OCI-LY7 (cell line): ENCODE data around the gene ZBTB39. TPM values are rescaled to one million over a fixed set of nuclear protein-coding genes. Genes with fewer than 3 reads are reported as not detected.

Experiments used
- BruUV-seq: library from RNA; stranded (reverse); fragments of 400-500 nt; replicated peaks from 2 replicates; lab custom pipeline; 2021; lab: Mats Ljungman, UMichigan
- CTCF ChIA-PET: fragments of 300-600 bp; sonication (Branson Sonifier 250); formaldehyde crosslinking; loops from one replicate; lab custom pipeline; 2022; ENCODE audit warnings: antibody characterized with exemption; ENCODE audit not compliant: unreplicated experiment; lab: Charles Lee
- POLR2A ChIA-PET: fragments of 300-600 bp; sonication (Branson Sonifier 250); formaldehyde crosslinking; loops from one replicate; lab custom pipeline; 2022; ENCODE audit warnings: antibody characterized with exemption; lab: Charles Lee
- DNase-seq: peaks from one replicate; pipeline ENCODE4 v3.0.0-alpha.2; 2015; ENCODE audit warnings: low spot score
- H2AFZ ChIP-seq: fragments of 200-600 bp; sonication (generic), shearing (Covaris generic); 2 replicates; pipeline ENCODE4 v1.6.1; 2014; ENCODE audit warnings: mild to moderate bottlenecking, antibody characterized with exemption, low read length, moderate library complexity
- H3K27ac ChIP-seq: fragments of 200-600 bp; sonication (generic); 2 replicates; pipeline ENCODE4 v1.5.1; 2014; ENCODE audit warnings: mixed run types, low read depth, mild to moderate bottlenecking, moderate library complexity, low read length, inconsistent platforms; ENCODE audit not compliant: poor library complexity, severe bottlenecking
- H3K36me3 ChIP-seq: fragments of 200-600 bp; sonication (generic); 2 replicates; pipeline ENCODE4 v1.6.1; 2014; ENCODE audit warnings: mild to moderate bottlenecking, antibody characterized with exemption, low read length, moderate library complexity, mixed read lengths; ENCODE audit not compliant: insufficient read depth
- H3K4me1 ChIP-seq: fragments of 200-600 bp; sonication (generic); 2 replicates; pipeline ENCODE4 v1.5.1; 2014; ENCODE audit warnings: mild to moderate bottlenecking, low read length; ENCODE audit not compliant: insufficient read depth, poor library complexity, severe bottlenecking
- H3K4me2 ChIP-seq: fragments of 200-600 bp; sonication (generic); 2 replicates; pipeline ENCODE4 v1.6.1; 2014; ENCODE audit warnings: mild to moderate bottlenecking, low read length
- H3K4me3 ChIP-seq: fragments of 200-600 bp; sonication (generic); 2 replicates; pipeline ENCODE4 v1.5.1; 2014; ENCODE audit warnings: mild to moderate bottlenecking, low read depth, low read length; ENCODE audit not compliant: poor library complexity, severe bottlenecking
- H3K79me2 ChIP-seq: fragments of 200-600 bp; sonication (generic); 2 replicates; pipeline ENCODE4 v1.6.1; 2016; ENCODE audit warnings: low read depth, mild to moderate bottlenecking, low read length, moderate library complexity, mixed read lengths; ENCODE audit not compliant: insufficient read depth
- H3K9me2 ChIP-seq: fragments of 200-600 bp; sonication (generic); 2 replicates; pipeline ENCODE4 v1.6.1; 2016; ENCODE audit warnings: mild to moderate bottlenecking, low read length, mixed read lengths; ENCODE audit not compliant: insufficient read depth
- H3K9me3 ChIP-seq: fragments of 200-600 bp; sonication (generic); 2 replicates; pipeline ENCODE4 v1.6.1; 2014; ENCODE audit warnings: mild to moderate bottlenecking, mixed run types, low read length, mixed read lengths
- H4K20me1 ChIP-seq: fragments of 200-600 bp; sonication (generic); 2 replicates; pipeline ENCODE4 v1.6.1; 2014; ENCODE audit warnings: mild to moderate bottlenecking, antibody characterized with exemption, low read length, moderate library complexity, mixed read lengths; ENCODE audit not compliant: insufficient read depth
- EZH2phosphoT487 ChIP-seq: fragments of 200-600 bp; sonication (generic); IDR thresholded peaks from 2 replicates; pipeline ENCODE4 v1.6.1; 2018; ENCODE audit warnings: low read depth, borderline replicate concordance, mild to moderate bottlenecking, mixed run types, antibody characterized with exemption, low read length, moderate library complexity, mixed read lengths
- intact Hi-C: fragments of 100-400 bp; cut with micrococcal nuclease; formaldehyde crosslinking; loops from one replicate; pipeline ENCODE4 v1.10.0; 2022; ENCODE audit not compliant: unreplicated experiment
- total RNA-seq, 2 experiments: library from RNA; depleted of rRNA in 1 of 2; stranded (reverse); fragments of >200 nt in 1 of 2; shearing (Covaris generic) in 1 of 2; gene quantifications; 2 replicates each; pipeline ENCODE4 v1.2.3, GENCODE V29; 2014 to 2022
- TF ChIP-seq, protein P1 (sequence below): fragments of 200-600 bp; sonication (generic); conservative IDR thresholded peaks from 2 replicates; pipeline ENCODE4 v1.5.1; 2014; ENCODE audit warnings: mild to moderate bottlenecking, antibody characterized with exemption, low read length, moderate library complexity, mixed read lengths

ZBTB39 gene
- total RNA-seq, 2 experiments from 2014 or later, result 10.0 to 10.9 TPM

GRCh38 chr12:56953314-56953713, 53.0 kb downstream of the ZBTB39 start:
- no peak overlapping the region for H3K4me2 ChIP-seq
- ChIA-PET CTCF (no interaction called here), POLR2A (no interaction called here)
- no peaks in the 10 kb centered on the region for H3K36me3 ChIP-seq
- TF ChIP-seq, protein P1, sequence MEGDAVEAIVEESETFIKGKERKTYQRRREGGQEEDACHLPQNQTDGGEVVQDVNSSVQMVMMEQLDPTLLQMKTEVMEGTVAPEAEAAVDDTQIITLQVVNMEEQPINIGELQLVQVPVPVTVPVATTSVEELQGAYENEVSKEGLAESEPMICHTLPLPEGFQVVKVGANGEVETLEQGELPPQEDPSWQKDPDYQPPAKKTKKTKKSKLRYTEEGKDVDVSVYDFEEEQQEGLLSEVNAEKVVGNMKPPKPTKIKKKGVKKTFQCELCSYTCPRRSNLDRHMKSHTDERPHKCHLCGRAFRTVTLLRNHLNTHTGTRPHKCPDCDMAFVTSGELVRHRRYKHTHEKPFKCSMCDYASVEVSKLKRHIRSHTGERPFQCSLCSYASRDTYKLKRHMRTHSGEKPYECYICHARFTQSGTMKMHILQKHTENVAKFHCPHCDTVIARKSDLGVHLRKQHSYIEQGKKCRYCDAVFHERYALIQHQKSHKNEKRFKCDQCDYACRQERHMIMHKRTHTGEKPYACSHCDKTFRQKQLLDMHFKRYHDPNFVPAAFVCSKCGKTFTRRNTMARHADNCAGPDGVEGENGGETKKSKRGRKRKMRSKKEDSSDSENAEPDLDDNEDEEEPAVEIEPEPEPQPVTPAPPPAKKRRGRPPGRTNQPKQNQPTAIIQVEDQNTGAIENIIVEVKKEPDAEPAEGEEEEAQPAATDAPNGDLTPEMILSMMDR, result no peak
- no peak for TF ChIP-seq EZH2phosphoT487
- no peaks in the 10 kb centered on the region for H4K20me1 ChIP-seq
- no peaks in the 10 kb centered on the region for H3K79me2 ChIP-seq
- no peak overlapping the region for H3K4me3 ChIP-seq
- H3K27ac ChIP-seq, result no peak overlapping the region
- no TSS peak for BruUV-seq
- no peaks in the 10 kb centered on the region for H3K9me2 ChIP-seq
- intact Hi-C loops, result no loop called here
- DNase-seq, result no peak
- H2AFZ ChIP-seq, result no peak overlapping the region
- no peaks in the 10 kb centered on the region for H3K4me1 ChIP-seq
- no peaks in the 10 kb centered on the region for H3K9me3 ChIP-seq

DNA sequence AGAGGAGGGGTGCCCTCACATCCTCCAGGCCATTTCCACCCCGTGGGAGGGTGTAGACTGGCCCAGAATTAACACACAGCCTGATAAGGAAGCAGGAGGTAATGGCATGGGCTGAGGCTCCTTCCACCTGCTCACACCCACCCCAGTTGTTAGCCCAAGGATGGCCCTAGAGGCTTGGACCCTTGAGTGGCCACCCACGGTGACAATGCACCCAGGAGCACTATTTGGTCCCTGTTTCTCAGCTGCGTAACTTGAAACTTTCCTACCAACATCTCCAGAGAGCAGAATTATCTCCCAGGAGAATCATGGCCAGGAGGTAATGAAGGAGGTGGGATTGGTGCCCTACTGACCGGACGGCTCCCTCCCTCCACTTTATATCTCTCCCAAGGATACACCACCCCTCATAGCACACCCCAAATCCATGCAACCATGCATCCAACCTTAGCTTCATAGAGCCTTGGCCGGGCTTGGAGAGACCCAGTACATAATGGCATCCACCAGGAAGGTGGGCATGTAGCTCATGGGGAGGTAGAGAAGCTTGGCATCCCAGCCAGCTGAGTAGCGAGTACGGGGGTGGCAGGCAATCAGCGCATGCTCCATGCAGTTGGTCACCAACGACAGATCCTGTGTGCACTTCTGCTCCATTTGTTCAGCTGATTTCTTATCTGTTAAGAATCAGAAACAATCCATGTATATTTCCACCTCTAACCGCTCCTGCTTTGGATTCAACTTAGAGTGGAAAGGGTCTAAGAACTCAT, 54.6 kb downstream of the ZBTB39 start:
- no peak for TF ChIP-seq EZH2phosphoT487
- TF ChIP-seq, protein P1, result no peak
- H3K4me1 ChIP-seq, result no peaks in the 10 kb centered on the region
- H3K4me3 ChIP-seq, result no peak overlapping the region
- intact Hi-C loops, result no loop called here
- no peaks in the 10 kb centered on the region for H3K9me3 ChIP-seq
- no peaks in the 10 kb centered on the region for H3K79me2 ChIP-seq
- H3K4me2 ChIP-seq, result no peak overlapping the region
- H3K27ac ChIP-seq, result no peak overlapping the region
- DNase-seq, result no peak
- ChIA-PET POLR2A (no interaction called here), CTCF (no interaction called here)
- H4K20me1 ChIP-seq, result no peaks in the 10 kb centered on the region
- BruUV-seq, result no TSS peak
- H3K9me2 ChIP-seq, result no peaks in the 10 kb centered on the region
- no peaks in the 10 kb centered on the region for H3K36me3 ChIP-seq
- H2AFZ ChIP-seq, result no peak overlapping the region

- Histone ChIP-seq H3K4me2 (no peak overlapping the region), H3K36me3 (no peaks in the 10 kb centered on the region), H3K9me2 (no peaks in the 10 kb centered on the region), H2AFZ (no peak overlapping the region), H3K27ac (no peak overlapping the region), H3K79me2 (no peaks in the 10 kb centered on the region), H3K4me3 (no peak overlapping the region), H3K9me3 (no peaks in the 10 kb centered on the region), H3K4me1 (no peaks in the 10 kb centered on the region), H4K20me1 (no peaks in the 10 kb centered on the region)
- DNase-seq, result no peak
- TF ChIP-seq EZH2phosphoT487, result no peak
- TF ChIP-seq, protein P1, result no peak
- POLR2A ChIA-PET, result no interaction called here
- BruUV-seq, result no TSS peak
- CTCF ChIA-PET, result no interaction called here
- intact Hi-C loops, result no loop called here
Measured at GRCh38 chr12:56948881-56949280, 57.5 kb downstream of the ZBTB39 start.
